Kasumi-1 (cell line): ENCODE data around the gene CTDSPL.
A peak's percentile ranks its signal among the peaks of the same experiment; 100 is the strongest.

Source experiments
- DNase-seq, 2 experiments: peaks; one replicate each; lab custom pipeline; 2025; lab: John Stamatoyannopoulos, UW

Gene CTDSPL

GRCh38 chr3:38002291-38002876 is 140.7 kb downstream of the CTDSPL start:
- DNase-seq = no peak

DNA sequence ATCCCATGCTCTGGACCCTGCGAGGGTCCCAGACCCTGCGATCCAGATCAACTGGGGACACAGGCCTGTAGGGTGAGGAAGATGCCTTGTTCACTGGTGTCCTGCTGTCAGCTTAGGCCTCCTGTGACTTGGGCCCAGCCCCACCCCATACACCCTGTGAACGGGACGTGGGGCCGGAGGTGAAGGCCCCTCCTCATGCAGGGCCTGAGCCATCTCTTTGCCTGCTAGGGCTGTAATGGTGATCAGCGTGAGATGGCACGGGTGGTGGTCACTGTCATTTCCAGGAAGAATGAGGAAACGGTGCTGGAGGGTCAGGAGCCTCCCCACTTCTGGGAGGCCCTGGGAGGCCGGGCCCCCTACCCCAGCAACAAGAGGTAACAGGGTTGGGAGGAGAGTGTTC is 141.3 kb downstream of the CTDSPL start:
- DNase-seq = no peak

GRCh38 chr3:38003371-38003816 is 141.7 kb downstream of the CTDSPL start:
- DNase-seq = peak; percentile 49 to 60

DNA sequence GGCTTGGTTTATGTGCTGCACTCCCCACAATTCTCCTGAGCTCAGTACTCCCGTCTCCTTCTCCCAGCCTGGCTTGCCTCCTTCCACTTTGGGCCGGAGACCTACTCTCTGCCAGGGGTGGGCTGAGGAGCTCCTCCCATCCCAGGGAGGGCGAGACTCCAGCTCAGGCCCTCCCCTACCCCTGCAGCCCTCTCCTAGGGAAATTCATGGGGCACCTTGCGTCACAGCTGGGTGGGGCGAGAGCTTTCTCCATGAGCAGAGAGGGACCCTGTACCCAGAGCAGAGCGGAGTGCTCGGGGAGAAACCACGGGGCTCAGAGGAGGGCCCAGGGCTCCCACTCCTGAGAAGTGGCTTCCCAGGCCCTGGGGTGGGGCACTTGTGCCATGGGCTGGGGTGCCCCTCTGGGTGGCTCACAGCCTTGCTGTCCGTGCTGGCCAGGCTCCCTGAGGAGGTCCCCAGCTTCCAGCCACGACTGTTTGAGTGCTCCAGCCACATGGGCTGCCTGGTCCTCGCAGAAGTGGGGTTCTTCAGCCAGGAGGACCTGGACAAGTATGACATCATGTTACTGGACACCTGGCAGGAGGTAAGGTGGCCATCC is 142.2 kb downstream of the CTDSPL start:
- no peak for DNase-seq

DNA sequence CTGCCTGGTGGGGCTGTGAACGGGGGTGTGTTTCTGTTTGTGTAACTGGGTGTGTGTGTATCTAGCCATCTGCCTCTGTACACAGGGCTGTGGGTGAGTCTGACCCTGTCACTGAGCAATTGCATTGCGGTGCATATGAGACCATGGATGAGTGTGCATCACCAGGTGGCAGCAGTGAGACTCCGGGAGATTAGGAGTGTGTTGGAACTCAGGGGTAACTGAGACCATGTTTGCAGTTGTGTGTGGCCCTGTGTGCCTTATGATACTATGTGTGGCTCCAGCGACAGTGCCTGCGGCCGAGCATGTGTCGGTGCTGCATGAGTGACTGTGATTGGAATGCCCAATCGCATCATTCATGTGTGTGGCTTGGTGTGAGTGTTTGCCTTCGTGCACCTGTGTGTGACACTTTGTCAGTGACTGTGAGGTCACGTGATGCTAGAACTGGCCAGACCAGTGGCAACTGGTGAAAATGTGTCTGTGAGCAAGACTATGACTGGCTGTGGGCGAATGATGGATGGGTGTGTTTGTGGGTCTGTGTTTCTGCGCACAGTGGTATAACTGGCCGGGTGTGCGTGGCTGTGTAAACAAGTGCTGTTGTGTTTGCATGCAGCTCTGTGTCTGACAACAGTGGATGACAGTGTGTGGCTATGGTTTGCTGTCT is 142.9 kb downstream of the CTDSPL start:
- DNase-seq = peak; percentile 74 to 78

DNA sequence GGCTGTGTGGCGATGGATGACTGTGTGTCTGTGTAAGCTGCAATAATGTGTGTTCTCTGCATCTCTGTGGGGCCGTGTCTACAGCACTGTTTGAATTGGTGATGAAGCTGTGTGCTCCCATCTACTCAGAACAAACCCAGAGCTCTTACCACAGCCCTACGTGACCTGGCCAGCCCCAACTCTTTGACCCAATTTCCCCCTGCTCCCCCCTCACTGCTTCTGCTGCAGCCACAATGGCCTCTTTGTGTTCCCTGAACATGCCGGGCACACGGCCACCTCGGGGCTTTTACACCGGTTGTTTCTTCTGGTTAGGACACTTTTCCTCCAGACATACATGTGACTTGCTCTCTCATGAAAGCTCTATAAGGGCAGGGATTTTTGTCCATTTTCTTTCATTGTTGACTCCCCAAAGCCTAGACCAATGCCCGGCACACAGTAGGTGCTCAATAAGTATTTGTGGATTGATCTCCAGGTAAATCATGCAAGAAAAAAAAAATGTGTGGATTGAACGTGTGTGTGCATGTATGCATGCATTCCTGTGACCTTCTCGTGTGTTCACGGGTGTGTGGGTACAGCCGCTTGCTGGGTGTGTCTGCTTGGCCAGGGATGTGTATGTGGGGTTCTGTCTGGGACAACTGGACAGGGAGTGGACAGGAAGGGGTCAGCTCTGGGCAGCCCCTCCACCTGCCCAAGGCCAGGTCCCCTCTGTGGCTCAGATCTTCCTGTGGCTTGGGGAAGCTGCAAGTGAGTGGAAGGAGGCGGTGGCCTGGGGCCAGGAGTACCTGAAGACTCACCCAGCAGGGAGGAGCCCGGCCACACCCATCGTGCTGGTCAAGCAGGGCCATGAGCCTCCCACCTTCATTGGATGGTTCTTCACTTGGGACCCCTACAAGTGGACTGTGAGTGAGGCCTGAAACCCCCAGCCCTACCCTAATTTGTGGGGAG is 143.7 kb downstream of the CTDSPL start:
- no peak for DNase-seq

- DNase-seq = no peak
Measured at GRCh38 chr3:38006031-38006430, 144.4 kb downstream of the CTDSPL start.

GRCh38 chr3:38006445-38006995 is 144.8 kb downstream of the CTDSPL start:
- DNase-seq = no peak

GRCh38 chr3:38007754-38008090 is 146.0 kb downstream of the CTDSPL start:
- no peak for DNase-seq

GRCh38 chr3:38008191-38008701 is 146.6 kb downstream of the CTDSPL start:
- DNase-seq = no peak

GRCh38 chr3:38008971-38009580 is 147.4 kb downstream of the CTDSPL start:
- DNase-seq = no peak

DNA sequence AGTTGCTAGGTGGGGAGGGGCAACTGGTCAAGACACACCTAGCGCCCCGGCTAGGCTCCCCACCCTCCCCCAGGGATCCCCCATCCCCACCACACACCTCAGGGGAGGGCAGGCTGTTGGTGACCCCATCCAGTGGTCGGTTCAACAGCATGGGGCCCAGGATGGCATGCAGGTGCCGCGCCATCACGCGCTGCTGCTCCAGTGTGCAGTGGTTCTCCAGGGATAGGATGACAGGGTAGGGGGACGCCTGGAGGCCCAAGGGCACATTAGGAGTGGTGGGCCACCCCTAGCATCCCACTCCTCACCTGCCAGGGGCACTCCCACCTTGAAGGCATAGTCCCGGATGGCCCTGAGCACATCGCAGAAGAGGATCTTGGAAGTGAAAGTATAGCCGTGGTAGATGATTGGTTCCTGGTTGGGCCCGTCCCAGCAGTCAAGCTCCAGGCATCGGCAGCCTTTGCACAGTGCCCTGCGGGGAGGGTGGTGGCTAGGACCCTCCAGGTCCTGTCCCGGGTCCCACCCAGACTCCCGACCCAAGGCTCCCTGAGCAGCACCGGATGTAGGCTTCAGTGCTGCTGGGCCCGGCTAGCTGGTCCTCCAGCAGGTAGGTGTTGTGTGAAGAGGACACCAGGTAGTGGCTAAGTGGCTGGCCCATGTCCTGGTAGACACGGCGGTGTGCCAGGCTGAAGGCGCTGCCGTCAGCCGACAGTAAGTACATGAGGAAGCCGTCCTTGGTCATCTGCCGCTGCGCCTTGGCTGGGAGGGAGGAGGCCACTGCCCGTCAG is 148.3 kb downstream of the CTDSPL start:
- DNase-seq = no peak

- no peak for DNase-seq
Measured at GRCh38 chr3:38011111-38011510, 149.4 kb downstream of the CTDSPL start.

GRCh38 chr3:38015485-38015884 is 153.8 kb downstream of the CTDSPL start:
- DNase-seq = no peak

DNA sequence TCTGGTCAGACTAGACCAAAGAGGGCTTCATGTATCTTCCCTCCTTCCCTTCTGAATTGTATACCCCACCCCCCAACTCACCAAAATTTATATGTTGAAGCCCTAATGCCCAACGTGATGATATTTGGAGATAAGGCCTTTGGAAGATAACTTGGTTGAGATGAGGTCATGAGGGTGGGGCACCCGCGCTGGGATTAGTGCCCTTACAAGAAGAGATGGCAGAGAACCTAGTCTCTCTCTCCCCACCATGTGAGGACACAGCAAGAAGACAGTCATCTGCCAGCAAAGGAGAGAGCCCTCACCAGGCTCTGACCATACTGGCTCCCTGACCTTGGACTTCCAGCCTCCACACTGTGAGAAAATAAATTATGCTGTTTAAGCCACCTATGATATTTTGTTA is 154.3 kb downstream of the CTDSPL start:
- DNase-seq = no peak

GRCh38 chr3:38016410-38016809 is 154.7 kb downstream of the CTDSPL start:
- no peak for DNase-seq

DNA sequence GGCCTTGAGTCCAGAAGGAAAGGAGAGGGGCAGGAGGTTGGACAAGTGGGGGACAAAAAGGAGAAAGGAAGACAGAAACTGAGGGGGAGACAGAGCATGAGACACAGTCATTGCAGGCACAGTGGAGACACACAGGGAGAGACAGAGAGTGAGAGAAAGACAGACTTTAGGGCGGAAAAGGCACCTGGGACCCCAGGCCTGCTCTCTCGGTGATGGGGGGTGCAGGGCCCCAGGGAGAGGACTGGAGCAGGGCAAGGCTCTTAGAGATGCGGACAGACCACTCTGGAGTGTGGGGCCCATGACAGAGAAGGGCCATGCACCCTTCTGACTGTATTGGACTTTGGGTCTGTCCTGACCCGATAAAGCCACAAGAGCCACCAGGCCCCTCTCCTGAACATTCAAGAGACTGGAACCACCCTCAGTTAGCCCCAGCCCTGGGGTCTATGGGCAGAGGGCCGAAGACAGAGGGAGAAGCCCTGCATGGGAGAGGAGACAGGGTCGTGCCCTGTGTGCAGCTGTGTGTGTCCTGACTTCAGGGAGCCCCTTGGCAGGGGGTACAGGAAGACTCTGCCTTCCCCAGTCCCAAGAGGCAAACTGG is 155.3 kb downstream of the CTDSPL start:
- DNase-seq = no peak

DNA sequence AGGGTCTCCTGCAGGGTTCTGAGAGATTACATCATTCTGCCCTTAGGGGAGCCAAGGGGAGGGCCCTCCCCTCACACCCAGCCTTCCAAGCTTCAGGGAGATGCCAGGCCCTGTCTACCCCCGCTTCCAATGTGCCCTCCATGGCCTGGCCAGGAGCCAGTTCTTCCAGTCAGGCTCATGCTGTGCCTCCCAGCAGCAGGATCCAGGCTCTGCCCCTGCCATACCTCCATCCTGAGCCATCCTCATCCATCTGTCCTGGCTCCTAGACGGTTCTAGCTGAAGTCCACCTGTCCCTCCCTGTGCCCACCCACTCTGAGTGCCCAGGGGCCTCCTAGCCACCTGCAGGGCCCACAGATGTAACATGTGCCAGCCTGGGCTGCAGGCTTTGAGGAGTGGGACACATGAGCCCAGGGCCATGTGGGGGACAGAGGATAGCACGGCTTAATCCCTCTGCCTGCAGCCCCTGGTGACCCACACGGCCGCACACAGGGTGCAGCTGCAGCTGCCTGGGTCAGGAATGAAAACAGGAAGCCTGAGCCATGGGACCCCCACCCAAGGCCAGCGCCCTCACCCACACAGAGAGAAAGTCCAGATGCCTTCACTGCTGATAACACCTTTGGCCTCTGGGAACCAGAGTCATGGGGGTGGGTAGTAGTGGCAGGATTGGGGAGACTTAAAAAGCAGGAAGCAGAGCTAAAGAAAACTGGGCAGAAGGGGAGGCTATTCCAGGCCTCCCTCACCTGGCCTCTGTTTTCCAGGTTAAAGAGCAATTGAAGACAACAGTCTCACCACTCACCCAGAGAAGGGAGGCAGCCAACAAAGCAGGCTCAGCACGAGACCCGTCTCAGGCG is 156.0 kb downstream of the CTDSPL start:
- no peak for DNase-seq
